ENCODE results near the gene HOXA1. TPM values are rescaled to one million over a fixed set of nuclear protein-coding genes. Genes with fewer than 3 reads are reported as not detected.
"Not testable (repeated sequence)": the region's sequence is repeated elsewhere in the genome, so short reads cannot be mapped to it uniquely, and the experiment has no call there.

HOXA1 gene
- total RNA-seq, 1 donor from 2014 or later: not detected

DNA sequence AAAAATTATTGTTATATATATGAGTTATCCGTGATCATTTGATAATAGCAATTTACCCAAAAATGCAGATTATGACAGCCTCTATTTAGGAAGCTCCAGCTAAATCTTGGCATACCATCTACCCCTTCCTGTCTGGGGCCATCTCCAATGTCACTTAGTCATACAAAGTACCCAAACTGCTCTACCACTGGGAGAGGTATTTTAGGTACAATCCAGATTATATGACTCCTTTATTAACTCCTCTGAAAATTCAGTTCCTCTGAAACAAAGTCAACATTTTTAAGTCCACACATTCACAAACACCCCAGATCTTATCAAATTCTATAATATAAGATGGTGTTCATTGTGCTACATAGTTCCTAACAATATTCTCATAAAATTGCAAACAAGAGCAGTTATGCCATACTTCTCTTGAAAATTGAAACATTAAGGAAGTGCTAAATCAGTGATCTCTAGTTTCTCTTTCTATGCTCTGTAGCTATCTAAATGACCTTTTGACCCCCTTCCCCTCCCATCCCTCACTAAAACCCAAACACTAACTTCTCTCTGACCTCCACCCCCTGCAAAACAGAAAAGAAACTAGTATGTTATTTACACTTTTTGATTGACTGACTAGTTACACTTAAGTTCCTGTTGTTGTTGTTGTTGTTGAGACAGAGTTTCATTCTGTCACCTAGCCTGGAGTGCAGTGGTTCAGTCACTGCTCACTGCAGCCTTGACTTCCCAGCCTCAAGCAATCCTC lies 16.4 kb downstream of the HOXA1 start:
- DNase-seq (ENCODE audit: missing footprints) (no peak), ATAC-seq (no peak)
- intact Hi-C loops (cut with DNase I): no loop called here

GRCh38 chr7:27078616-27079233 lies 17.1 kb downstream of the HOXA1 start:
- no peak for ATAC-seq
- no peak for DNase-seq (ENCODE audit: missing footprints)
- intact Hi-C loops (cut with DNase I): no loop called here

DNA sequence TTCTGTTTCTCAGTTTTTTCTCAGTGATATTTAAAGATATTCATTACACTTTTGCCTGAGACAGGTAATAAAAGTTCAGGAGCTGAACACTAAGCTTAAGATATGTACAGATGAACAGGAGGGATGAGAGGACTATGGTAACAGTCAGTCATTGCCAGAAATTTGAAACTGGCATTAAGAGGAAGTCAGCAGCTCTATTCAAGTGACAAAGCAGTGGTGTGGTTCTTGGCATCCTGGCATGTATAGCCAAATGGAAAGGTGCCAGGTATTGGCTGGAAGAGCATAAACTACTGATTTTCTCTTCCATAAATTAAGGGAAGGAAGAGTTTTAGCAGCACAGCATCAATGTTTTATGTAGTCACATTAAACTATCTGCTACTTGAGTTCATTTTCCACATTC lies 22.7 kb downstream of the HOXA1 start:
- ATAC-seq: no peak
- intact Hi-C loops (cut with DNase I): no loop called here
- DNase-seq (ENCODE audit: missing footprints): no peak

- DNase-seq (ENCODE audit: missing footprints): no peak
- ATAC-seq: no peak
- intact Hi-C loops (cut with DNase I): no loop called here
Measured at GRCh38 chr7:27071622-27072390, 24.0 kb downstream of the HOXA1 start.

GRCh38 chr7:27068259-27068658 lies 27.5 kb downstream of the HOXA1 start:
- intact Hi-C loops (cut with DNase I): no loop called here
- no peak for DNase-seq (ENCODE audit: missing footprints)
- ATAC-seq: no peak

- DNase-seq (ENCODE audit: missing footprints) (no peak), ATAC-seq (no peak)
- intact Hi-C loops (cut with DNase I): no loop called here
Measured at GRCh38 chr7:27066148-27066547, 29.7 kb downstream of the HOXA1 start.

DNA sequence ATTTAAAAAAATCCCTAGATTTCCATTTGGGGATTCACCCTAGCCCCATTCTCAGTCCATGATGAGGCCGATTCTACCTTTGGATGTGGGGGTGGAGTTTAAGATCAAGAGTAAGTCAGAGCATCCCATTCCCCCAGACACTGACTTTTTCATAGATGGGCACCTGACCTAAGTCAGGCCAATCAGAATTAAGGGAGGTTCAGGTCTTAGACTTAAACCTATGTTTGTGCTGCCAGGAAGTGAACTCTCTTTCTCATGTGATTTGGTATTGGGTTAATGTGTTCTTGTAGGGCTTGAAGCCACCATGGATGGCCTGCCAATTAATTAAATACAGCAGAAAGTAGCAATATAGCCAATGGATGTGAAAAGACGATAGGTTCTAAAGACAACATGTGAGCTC lies 30.1 kb downstream of the HOXA1 start:
- DNase-seq (ENCODE audit: missing footprints) (no peak), ATAC-seq (no peak)
- intact Hi-C loops (cut with DNase I): no loop called here

DNA sequence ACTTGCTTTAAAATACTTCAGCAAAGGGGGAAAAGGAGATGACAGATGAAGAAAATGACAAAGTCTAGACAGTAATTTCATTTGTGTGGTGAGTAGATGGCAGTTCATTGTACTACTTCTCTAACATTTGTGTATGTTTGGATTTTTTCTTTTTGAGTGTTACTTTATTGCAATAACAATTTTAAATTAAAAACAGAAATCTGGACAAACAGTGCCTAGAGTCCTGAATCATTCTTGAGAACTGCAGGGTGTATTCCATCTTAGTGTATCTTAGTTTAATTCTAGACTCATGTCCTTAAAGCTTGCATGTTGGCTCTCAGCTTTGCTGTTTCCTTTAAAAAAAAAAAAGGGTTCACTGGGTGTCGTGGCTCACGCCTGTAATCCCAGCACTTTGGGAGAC lies 31.1 kb downstream of the HOXA1 start:
- ATAC-seq (no peak), DNase-seq (ENCODE audit: missing footprints) (no peak)
- intact Hi-C loops (cut with DNase I): no loop called here

- intact Hi-C loops (cut with DNase I): no loop called here
- ATAC-seq (no peak), DNase-seq (ENCODE audit: missing footprints) (no peak)
Measured at GRCh38 chr7:27064159-27064558, 31.6 kb downstream of the HOXA1 start.

DNA sequence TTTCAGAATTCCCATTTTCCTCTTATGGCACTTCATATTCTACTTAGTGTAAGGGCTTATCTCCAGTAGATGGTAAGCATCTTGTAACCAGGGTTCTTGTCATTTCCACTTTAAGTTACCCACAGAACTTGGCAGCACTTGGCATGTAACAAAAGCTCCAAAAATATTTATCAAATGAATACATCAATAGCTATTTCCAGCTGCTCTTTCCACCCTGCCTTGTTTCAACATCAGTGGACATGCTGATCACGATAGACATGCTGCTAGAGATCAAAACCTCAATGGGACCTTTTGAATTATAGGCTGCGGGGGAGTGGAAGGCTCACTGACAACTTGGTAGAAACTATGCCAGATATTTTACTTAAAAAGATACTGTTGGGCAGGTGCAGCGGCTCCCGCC lies 32.9 kb downstream of the HOXA1 start:
- intact Hi-C loops (cut with DNase I): no loop called here
- DNase-seq (ENCODE audit: missing footprints) (no peak), ATAC-seq (no peak)

GRCh38 chr7:27053153-27053552 lies 42.6 kb downstream of the HOXA1 start:
- intact Hi-C loops (cut with DNase I): no loop called here
- no peak for ATAC-seq

DNA sequence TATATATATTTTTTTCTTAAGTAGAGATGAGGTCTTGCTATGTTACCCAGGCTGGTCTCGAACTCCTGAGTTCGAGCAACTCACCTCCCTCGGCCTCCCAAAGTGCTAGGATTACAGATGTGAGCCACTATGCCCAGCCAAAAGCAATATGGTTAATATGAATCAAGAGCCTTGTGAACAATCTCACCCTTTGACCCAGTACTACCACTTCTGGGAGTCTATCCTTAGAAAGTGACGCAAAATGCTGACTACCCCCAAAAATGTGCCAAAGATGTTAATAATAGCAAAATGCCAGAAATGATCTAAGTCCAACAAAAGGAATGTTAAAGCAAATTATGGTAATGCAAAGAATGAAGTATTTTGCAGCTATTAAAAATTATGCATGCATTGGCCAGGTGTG lies 44.3 kb downstream of the HOXA1 start:
- no peak for DNase-seq (ENCODE audit: missing footprints)
- intact Hi-C loops (cut with DNase I): no loop called here
- ATAC-seq: no peak

More at GRCh38 chr7:27053153-27053552, 42.6 kb downstream of the HOXA1 start:
- no peak for DNase-seq (ENCODE audit: missing footprints)

DNA sequence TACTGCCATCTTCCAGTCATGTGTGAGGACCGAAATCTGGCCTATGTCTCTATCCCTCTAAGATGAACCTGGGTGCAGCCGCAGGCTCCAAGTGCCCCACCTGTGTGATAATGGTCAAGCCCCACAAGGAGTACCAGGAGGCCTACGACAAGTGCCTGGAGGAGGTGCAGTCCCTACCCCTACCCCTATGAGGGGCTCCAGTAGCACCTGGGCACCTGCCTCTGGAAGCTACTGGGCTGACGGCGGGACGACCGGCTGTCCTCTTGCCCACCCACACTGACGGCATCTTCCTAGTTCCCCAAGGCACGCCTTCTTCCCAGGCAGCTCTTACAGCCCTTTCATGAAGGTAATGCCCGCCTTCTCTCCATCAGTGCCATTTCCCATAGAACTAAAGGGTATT lies 47.4 kb downstream of the HOXA1 start:
- DNase-seq (ENCODE audit: missing footprints) (no peak), ATAC-seq (no peak)
- intact Hi-C loops (cut with DNase I): no loop called here

GRCh38 chr7:27046854-27047549 lies 48.8 kb downstream of the HOXA1 start:
- no peak for ATAC-seq
- DNase-seq (ENCODE audit: missing footprints): no peak
- intact Hi-C loops (cut with DNase I): no loop called here

DNA sequence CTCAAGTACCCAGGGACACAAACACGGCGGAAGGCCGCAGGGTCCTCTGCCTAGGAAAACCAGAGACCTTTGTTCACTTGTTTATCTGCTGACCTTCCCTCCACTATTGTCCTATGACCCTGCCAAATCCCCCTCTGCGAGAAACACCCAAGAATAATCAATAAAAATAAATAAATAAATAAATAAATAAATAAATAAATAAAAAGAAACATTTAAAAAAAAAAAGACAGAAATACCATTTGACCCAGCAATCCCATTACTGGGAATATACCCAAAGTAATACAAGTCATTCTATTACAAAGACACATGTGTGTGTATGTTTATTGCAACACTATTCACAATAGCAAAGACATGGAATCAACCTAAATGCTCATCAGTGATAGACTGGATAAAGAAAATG lies 49.8 kb downstream of the HOXA1 start:
- intact Hi-C loops (cut with DNase I); ATAC-seq; DNase-seq (ENCODE audit: missing footprints): not testable (repeated sequence)

DNA sequence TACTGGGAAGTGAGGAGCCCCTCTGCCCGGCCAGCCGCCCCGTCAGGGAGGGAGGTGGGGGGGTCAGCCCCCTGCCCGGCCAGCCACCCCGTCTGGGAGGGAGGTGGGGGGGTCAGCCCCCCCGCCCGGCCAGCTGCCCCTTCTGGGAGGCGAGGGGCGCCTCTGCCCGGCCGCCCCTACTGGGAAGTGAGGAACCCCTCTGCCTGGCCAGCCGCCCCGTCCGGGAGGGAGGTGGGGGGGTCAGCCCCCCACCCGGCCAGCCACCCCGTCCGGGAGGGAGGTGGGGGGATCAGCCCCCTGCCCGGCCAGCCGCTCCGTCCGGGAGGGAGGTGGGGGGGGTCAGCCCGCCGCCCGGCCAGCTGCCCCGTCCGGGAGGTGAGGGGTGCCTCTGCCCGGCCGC lies 50.7 kb downstream of the HOXA1 start:
- ATAC-seq; intact Hi-C loops (cut with DNase I): not testable (repeated sequence)

More for the DNA sequence above, 50.7 kb downstream of the HOXA1 start:
- not testable (repeated sequence) for DNase-seq (ENCODE audit: missing footprints)
